NOMO-1 treated with DMSO at 0.1 percent for 48 hours (cell line): Measurements from ENCODE around the gene WNT3A.

Experiments used
- DNase-seq: peaks from one replicate; lab custom pipeline; 2025; ENCODE audit not compliant: unreplicated experiment; lab: John Stamatoyannopoulos, UW

WNT3A gene

GRCh38 chr1:228047183-228047466, 40.3 kb downstream of the WNT3A start:
- DNase-seq: no peak

- no peak for DNase-seq
Observed at GRCh38 chr1:228048120-228048519, 41.3 kb downstream of the WNT3A start.

- no peak for DNase-seq
Observed at GRCh38 chr1:228048659-228049298, 42.0 kb downstream of the WNT3A start.

GRCh38 chr1:228050571-228051231, 43.9 kb downstream of the WNT3A start:
- no peak for DNase-seq

- no peak for DNase-seq
Observed at GRCh38 chr1:228058172-228058948, 51.6 kb downstream of the WNT3A start.

- no peak for DNase-seq
Observed at GRCh38 chr1:228058949-228059633, 52.3 kb downstream of the WNT3A start.

- no peak for DNase-seq
Observed at GRCh38 chr1:228059634-228060457, 53.0 kb downstream of the WNT3A start.

GRCh38 chr1:228060458-228061190, 53.8 kb downstream of the WNT3A start:
- no peak for DNase-seq

GRCh38 chr1:228061411-228062084, 54.8 kb downstream of the WNT3A start:
- DNase-seq: no peak

- DNase-seq: no peak
Observed at GRCh38 chr1:228062085-228062791, 55.4 kb downstream of the WNT3A start.

- no peak for DNase-seq
Observed at GRCh38 chr1:228062812-228063211, 56.0 kb downstream of the WNT3A start.

- DNase-seq: no peak
Observed at GRCh38 chr1:228063251-228064191, 56.7 kb downstream of the WNT3A start.

GRCh38 chr1:228064296-228064695, 57.5 kb downstream of the WNT3A start:
- no peak for DNase-seq

GRCh38 chr1:228064741-228065542, 58.1 kb downstream of the WNT3A start:
- DNase-seq: no peak

- no peak for DNase-seq
Observed at GRCh38 chr1:228065543-228066347, 58.9 kb downstream of the WNT3A start.

GRCh38 chr1:228066416-228066815, 59.6 kb downstream of the WNT3A start:
- no peak for DNase-seq
